Suprapubic skin (tissue), 4 donors: ENCODE results near the gene PHETA1. TPM values are rescaled to one million over a fixed set of nuclear protein-coding genes. Genes with fewer than 3 reads are reported as not detected.
"Not testable (repeated sequence)": the region's sequence is repeated elsewhere in the genome, so short reads cannot be mapped to it uniquely, and the experiment has no call there.

Source experiments
- DNase-seq, 2 donors: peaks; one replicate each; pipeline ENCODE4 v3.0.0-alpha.2; 2019; ENCODE audit warnings: low spot score in 2 of 2
- H3K27ac ChIP-seq: fragments of 200-600 bp; sonication (generic); one replicate; pipeline ENCODE4 v1.5.1; 2019
- H3K27me3 ChIP-seq: fragments of 200-600 bp; sonication (generic); one replicate; pipeline ENCODE4 v1.5.1; 2019
- H3K36me3 ChIP-seq: fragments of 200-600 bp; sonication (generic); one replicate; pipeline ENCODE4 v1.5.1; 2019
- H3K4me1 ChIP-seq: fragments of 200-600 bp; sonication (generic); one replicate; pipeline ENCODE4 v1.5.1; 2019
- H3K4me3 ChIP-seq: fragments of 200-600 bp; sonication (generic); one replicate; pipeline ENCODE4 v1.5.1; 2019; ENCODE audit warnings: mild to moderate bottlenecking
- H3K9me3 ChIP-seq: fragments of 200-600 bp; sonication (generic); one replicate; pipeline ENCODE4 v1.5.1; 2019
- EP300 ChIP-seq: sonication (generic); formaldehyde crosslinking; IDR thresholded peaks from one replicate; pipeline ENCODE4 v1.6.1; 2017; ENCODE audit warnings: antibody characterized with exemption
- POLR2A ChIP-seq, 2 donors: fragments of 450-650 bp; IDR thresholded peaks; one replicate each; pipeline ENCODE4 v1.6.1; 2017; ENCODE audit warnings: antibody characterized with exemption in 2 of 2, mild to moderate bottlenecking in 2 of 2, moderate library complexity in 2 of 2
- POLR2AphosphoS5 ChIP-seq, 3 donors: sonication (generic); formaldehyde crosslinking; IDR thresholded peaks; one replicate each; pipeline ENCODE4 v1.6.1; 2017; ENCODE audit warnings: antibody characterized with exemption in 3 of 3
- WGBS: methylation state at CpG from one replicate; pipeline ENCODE4 v1.1.5; 2018; 5-methylcytosine and 5-hydroxymethylcytosine counted together
- total RNA-seq, 4 donors: library from RNA; depleted of rRNA; stranded (reverse); fragments of >200 nt; gene quantifications; one replicate each; pipeline ENCODE4 v1.1.0, GENCODE V29; 2016
- TF ChIP-seq, protein P1 (sequence below), 2 donors: fragments of 200-600 bp in 1 of 2; fragments of 450-650 bp in 1 of 2; sonication (generic) in 1 of 2; IDR thresholded peaks; one replicate each; pipeline ENCODE4 v1.5.1; 2016 to 2019; ENCODE audit warnings: antibody characterized with exemption in 2 of 2, mild to moderate bottlenecking in 1 of 2, moderate library complexity in 1 of 2

Gene PHETA1
- total RNA-seq, 4 donors from 2014 or later = 15.9 to 25.7 (median 23.2) TPM

DNA sequence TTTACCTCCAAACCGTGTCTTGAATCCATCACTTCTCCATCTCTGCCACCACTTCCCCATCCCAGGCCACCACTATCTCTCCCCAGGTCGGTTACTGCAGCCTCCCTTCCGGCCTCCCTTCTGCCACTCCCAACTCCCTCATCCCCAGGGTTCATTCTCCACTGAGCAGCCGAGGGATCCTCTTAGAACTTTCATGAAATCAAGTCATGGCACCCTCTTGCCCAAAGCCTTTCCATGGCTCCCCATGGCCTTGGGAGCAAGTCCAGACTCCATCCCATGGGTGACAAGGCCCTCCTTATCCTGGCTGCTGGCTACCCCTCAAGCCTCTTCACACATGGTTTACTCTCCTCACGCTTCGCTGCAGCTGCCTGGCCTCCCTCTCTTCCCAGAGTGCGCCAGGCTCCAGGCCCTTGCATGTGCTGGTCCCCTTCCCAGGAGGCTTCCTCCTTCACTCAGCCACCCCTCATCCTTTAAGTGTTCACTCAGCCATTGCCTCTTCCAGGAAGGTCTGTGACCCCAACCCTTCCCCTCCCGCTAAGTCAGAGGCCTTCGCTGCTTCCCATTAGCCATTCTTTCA is 18.9 kb upstream of the PHETA1 start:
- Histone ChIP-seq H3K27me3 (no peaks in the 10 kb centered on the region), H3K27ac (no peak overlapping the region), H3K36me3 (no peaks in the 10 kb centered on the region), H3K4me1 (no peaks in the 10 kb centered on the region), H3K4me3 (no peak overlapping the region), H3K9me3 (no peaks in the 10 kb centered on the region)
- no peak for DNase-seq
- no peak for TF ChIP-seq EP300
- TF ChIP-seq POLR2AphosphoS5 (IDR thresholded peaks at IDR 0.05) = no peak
- TF ChIP-seq, protein P1, sequence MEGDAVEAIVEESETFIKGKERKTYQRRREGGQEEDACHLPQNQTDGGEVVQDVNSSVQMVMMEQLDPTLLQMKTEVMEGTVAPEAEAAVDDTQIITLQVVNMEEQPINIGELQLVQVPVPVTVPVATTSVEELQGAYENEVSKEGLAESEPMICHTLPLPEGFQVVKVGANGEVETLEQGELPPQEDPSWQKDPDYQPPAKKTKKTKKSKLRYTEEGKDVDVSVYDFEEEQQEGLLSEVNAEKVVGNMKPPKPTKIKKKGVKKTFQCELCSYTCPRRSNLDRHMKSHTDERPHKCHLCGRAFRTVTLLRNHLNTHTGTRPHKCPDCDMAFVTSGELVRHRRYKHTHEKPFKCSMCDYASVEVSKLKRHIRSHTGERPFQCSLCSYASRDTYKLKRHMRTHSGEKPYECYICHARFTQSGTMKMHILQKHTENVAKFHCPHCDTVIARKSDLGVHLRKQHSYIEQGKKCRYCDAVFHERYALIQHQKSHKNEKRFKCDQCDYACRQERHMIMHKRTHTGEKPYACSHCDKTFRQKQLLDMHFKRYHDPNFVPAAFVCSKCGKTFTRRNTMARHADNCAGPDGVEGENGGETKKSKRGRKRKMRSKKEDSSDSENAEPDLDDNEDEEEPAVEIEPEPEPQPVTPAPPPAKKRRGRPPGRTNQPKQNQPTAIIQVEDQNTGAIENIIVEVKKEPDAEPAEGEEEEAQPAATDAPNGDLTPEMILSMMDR (IDR thresholded peaks at IDR 0.05) = no peak
- TF ChIP-seq POLR2A (IDR thresholded peaks at IDR 0.05) = no peak
- 84% methylated on average over 9 of the region's 9 CpGs for WGBS

DNA sequence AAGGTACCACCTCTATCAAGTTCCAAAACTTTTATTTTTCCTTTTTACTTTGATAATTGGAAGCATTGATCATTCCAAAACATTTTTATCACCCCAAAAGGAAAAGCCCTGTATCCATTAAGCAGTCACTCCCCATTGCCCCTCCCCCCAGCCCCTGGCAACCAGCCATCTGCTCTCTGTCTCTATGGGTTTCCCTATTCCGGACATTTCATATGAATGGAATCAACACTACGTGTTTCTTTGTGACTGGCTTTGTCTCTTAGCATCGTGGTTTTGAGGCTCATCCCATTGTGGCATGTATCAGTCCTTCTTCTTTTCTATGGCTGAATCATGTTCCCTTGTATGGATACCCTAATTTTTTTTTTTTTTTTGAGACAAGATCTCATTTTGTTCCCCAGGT is 18.0 kb upstream of the PHETA1 start:
- H3K36me3 ChIP-seq = no peaks in the 10 kb centered on the region
- no peak overlapping the region for H3K4me3 ChIP-seq
- WGBS = 20% methylated on average over 3 of the region's 3 CpGs

DNA sequence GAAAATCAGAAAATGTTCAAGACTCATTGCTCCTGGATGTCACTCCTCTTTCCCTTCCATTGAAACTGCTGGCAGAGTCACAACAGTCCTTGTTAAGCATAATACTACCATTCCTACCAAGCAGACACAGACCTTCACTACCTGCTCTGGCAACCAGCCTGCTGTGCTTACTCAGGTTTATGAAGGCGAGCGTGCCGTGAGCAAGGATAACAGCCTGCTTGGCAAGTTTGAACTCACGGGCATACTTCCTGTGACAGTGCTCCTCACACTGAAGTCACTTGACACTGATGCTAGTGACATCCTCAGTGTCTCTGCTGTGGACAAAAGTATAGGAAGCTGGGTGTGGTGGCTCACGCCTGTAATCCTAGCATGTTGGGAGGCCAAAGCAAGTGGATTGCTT is 15.7 kb upstream of the PHETA1 start:
- Histone ChIP-seq H3K36me3 (no peaks in the 10 kb centered on the region), H3K27me3 (no peaks in the 10 kb centered on the region), H3K4me3 (no peak overlapping the region), H3K9me3 (no peaks in the 10 kb centered on the region), H3K4me1 (no peaks in the 10 kb centered on the region), H3K27ac (no peak overlapping the region)
- WGBS = 59% methylated on average over 5 of the region's 5 CpGs
- DNase-seq = no peak
- TF ChIP-seq EP300 (no peak), POLR2AphosphoS5 (IDR thresholded peaks at IDR 0.05) (no peak), POLR2A (IDR thresholded peaks at IDR 0.05) (no peak)
- TF ChIP-seq, protein P1 (IDR thresholded peaks at IDR 0.05) = no peak

More for the DNA sequence above, 18.0 kb upstream of the PHETA1 start:
- Histone ChIP-seq H3K4me1 (no peaks in the 10 kb centered on the region), H3K27ac (no peak overlapping the region), H3K27me3 (no peaks in the 10 kb centered on the region), H3K9me3 (no peaks in the 10 kb centered on the region)
- DNase-seq = no peak
- TF ChIP-seq, protein P1 (IDR thresholded peaks at IDR 0.05) = no peak
- no peak for TF ChIP-seq POLR2A (IDR thresholded peaks at IDR 0.05)
- no peak for TF ChIP-seq EP300
- TF ChIP-seq POLR2AphosphoS5 (IDR thresholded peaks at IDR 0.05) = no peak

DNA sequence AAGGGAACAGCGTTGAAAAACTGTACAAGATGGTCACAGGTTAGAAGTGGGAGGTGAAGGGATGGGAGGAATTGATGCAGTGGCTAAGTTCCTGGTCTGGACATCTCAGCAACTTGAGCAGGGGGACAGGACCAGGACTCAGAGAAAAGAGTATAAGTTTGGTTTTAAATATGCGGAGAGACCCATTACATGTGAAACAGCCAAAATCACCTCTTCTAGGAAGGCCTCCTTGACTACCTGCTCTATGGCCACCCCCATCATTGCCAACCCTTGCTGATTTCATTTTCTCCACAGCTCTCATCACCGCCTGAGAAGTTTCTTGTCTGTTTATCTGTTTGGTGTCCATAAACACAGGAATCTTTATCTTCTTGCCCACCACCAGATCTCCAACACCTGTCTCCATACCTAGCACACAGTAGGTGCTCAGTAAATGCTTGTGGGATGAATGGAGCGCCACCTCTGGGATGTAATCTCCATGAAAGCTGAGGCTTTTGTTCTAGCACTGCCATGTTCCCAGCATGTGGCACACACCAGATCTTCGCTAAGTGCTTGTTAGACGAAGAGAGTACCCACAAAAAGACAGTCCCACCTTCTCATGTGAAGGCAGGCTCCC is 11.2 kb upstream of the PHETA1 start:
- no peaks in the 10 kb centered on the region for H3K9me3 ChIP-seq
- no peak overlapping the region for H3K4me3 ChIP-seq
- no peak overlapping the region for H3K27ac ChIP-seq
- no peaks in the 10 kb centered on the region for H3K36me3 ChIP-seq
- 91% methylated on average over 6 of the region's 6 CpGs for WGBS
- H3K27me3 ChIP-seq = no peaks in the 10 kb centered on the region
- no peak for TF ChIP-seq POLR2A (IDR thresholded peaks at IDR 0.05)
- no peak for TF ChIP-seq EP300
- TF ChIP-seq, protein P1 (IDR thresholded peaks at IDR 0.05) = no peak
- TF ChIP-seq POLR2AphosphoS5 (IDR thresholded peaks at IDR 0.05) = no peak
- DNase-seq = no peak
- no peaks in the 10 kb centered on the region for H3K4me1 ChIP-seq

DNA sequence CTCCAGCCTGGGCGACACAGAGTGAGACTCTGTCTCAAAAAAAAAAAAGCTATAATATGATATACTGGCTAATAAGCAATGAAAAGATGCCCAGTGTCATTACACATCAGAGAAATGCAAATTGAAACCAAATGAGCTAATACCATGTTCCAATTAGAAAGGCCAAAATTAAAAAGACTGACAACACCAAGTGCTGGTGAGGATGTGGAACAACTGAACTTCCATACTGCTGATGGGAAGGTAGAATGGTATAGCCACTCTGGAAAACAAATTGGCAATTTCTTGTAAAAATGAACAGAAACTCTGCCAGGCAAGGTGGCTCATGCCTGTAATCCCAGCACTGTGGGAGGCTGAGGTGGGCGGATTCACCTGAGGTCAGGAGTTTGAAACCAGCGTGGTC is 8.5 kb upstream of the PHETA1 start:
- H3K4me1 ChIP-seq = no peaks in the 10 kb centered on the region
- H3K36me3 ChIP-seq = no peaks in the 10 kb centered on the region
- 99% methylated on average over 3 of the region's 3 CpGs for WGBS
- no peaks in the 10 kb centered on the region for H3K27me3 ChIP-seq
- H3K9me3 ChIP-seq = no peaks in the 10 kb centered on the region
- no peak for DNase-seq
- TF ChIP-seq, protein P1 (IDR thresholded peaks at IDR 0.05) = no peak
- TF ChIP-seq EP300 (no peak), POLR2AphosphoS5 (IDR thresholded peaks at IDR 0.05) (no peak), POLR2A (IDR thresholded peaks at IDR 0.05) (no peak)
- H3K4me3 ChIP-seq = no peak overlapping the region
- H3K27ac ChIP-seq = no peak overlapping the region

DNA sequence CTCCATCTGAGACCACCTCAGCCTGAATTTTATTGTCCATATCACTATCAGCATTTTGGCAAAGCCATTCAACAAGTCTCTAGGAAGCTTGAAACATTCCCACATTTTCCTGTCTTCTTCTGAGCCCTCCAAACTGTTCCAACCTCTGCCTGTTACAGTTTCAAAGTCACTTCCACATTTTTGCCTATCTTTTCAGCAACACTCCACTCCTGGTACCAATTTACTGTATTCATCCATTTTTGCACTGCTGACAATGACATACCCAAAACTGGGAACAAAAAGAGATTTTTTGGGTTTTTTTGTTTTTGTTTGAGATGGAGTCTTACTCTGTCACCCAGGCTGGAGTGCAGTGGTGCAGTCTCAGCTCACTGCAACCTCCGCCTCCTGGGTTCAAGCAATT is 4.3 kb upstream of the PHETA1 start:
- H3K9me3 ChIP-seq, H3K4me3 ChIP-seq, H3K27ac ChIP-seq, DNase-seq, H3K27me3 ChIP-seq, H3K36me3 ChIP-seq: not testable (repeated sequence)
- 100% methylated on average over 1 of the region's 1 CpG for WGBS
- H3K4me1 ChIP-seq = peaks cover 10% of the 10 kb centered on the region
